Measurements from ENCODE around the gene PEAK3. TPM values are rescaled to one million over a fixed set of nuclear protein-coding genes. Genes with fewer than 3 reads are reported as not detected.

PEAK3 gene
- total and polyA plus RNA-seq, 2 experiments from 2014 or later = 0.15 TPM; not detected in 1

DNA sequence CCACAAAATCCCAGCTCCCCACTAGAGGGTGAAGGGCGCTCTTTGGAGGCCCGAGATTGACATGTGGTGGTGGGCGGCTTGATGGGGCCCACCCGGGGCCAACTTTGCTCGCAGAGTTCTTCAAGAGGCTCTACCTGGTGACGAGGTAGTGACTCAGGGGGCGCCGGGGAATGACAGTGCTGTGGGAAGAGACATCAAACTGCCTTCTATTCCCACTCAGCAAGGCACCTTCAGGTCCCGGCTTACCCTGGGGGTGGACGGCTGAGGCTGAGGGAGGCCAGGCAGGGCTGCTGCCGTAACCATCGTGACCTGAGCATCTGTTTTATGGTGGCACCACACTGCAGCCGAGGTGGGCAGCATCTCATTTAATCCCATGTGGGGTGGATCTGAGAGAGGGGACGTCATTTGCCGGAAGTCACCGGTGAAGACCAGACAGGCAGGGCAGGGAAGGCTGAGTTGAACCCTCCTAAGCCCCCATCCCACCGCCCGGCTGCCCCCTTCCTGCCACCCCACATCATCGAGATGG lies 24.4 kb upstream of the PEAK3 start:
- H3K27ac ChIP-seq = no peak overlapping the region
- H3K9me2 ChIP-seq (replicated peaks; ENCODE audit: insufficient read depth) = no peaks in the 10 kb centered on the region
- no peaks in the 10 kb centered on the region for H3K36me3 ChIP-seq (replicated peaks; ENCODE audit: insufficient read depth, low read depth)
- peaks cover 23% of the 10 kb centered on the region for H3K27me3 ChIP-seq
- no peak for DNase-seq (ENCODE audit: low spot score)
- H4K20me1 ChIP-seq (ENCODE audit: insufficient read depth, poor library complexity, severe bottlenecking) = no peaks in the 10 kb centered on the region
- no peaks in the 10 kb centered on the region for H3K9me3 ChIP-seq (ENCODE audit: low read depth)
- no peaks in the 10 kb centered on the region for H3K4me1 ChIP-seq (ENCODE audit: insufficient read depth)
- TF ChIP-seq, protein P1, sequence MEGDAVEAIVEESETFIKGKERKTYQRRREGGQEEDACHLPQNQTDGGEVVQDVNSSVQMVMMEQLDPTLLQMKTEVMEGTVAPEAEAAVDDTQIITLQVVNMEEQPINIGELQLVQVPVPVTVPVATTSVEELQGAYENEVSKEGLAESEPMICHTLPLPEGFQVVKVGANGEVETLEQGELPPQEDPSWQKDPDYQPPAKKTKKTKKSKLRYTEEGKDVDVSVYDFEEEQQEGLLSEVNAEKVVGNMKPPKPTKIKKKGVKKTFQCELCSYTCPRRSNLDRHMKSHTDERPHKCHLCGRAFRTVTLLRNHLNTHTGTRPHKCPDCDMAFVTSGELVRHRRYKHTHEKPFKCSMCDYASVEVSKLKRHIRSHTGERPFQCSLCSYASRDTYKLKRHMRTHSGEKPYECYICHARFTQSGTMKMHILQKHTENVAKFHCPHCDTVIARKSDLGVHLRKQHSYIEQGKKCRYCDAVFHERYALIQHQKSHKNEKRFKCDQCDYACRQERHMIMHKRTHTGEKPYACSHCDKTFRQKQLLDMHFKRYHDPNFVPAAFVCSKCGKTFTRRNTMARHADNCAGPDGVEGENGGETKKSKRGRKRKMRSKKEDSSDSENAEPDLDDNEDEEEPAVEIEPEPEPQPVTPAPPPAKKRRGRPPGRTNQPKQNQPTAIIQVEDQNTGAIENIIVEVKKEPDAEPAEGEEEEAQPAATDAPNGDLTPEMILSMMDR (IDR thresholded peaks at IDR 0.05; ENCODE audit: poor library complexity) = no peak
- TF ChIP-seq EZH2phosphoT487 (IDR thresholded peaks at IDR 0.05; ENCODE audit: low read depth, severe bottlenecking, unreplicated experiment) (no peak), EZH2 (IDR thresholded peaks at IDR 0.05; ENCODE audit: borderline replicate concordance) (no peak)
- H3K4me3 ChIP-seq = no peak overlapping the region
- H2AFZ ChIP-seq = no peak overlapping the region
- WGBS (ENCODE audit: low lambda C conversion rate, missing lambda C conversion rate) = 88% methylated on average over 18 of the region's 19 CpGs
- no peaks in the 10 kb centered on the region for H3K79me2 ChIP-seq
- H3K4me2 ChIP-seq = no peak overlapping the region

DNA sequence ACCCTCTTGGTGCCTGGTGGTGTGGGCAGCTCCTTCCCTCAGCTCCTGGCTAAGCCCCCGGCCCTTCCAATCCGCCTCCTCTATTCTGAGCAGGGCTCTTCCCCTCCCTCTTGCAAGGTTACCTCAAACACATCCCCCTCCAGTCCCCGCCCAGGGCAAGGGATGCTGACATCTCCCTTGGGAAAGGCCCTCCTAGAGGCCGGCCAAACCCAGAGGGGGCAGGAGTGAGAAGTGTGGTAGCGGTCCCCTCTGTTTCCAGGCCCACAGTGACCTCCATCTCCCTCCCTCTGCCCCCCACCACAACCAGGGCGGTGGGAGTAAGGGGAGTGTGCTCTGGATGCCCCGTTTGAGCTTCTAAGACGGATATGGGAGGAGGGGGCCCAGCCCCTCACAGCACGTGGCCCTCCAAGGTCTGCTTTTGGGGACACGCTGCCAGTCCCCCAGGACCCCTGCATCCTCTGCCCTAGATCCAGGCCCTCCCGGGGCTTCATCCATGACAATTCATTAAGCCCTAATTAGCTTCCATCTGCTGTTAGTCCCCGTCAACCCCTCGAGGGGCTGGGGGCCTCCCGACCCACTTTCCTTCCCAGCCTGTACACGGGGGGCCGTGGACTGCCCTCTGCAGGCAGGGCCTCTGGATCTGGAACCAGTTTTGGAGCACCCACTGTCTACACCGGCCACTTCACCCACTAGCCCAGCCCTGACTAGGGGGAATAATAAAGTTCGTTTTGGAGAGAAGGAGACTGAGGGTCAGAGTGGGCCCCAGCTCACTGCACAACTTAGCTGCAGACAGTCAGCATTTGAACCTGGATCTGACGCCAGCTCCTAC lies 23.7 kb upstream of the PEAK3 start:
- no peak overlapping the region for H2AFZ ChIP-seq
- DNase-seq (ENCODE audit: low spot score) = no peak
- WGBS (ENCODE audit: low lambda C conversion rate, missing lambda C conversion rate) = 85% methylated on average over 19 of the region's 19 CpGs
- no peaks in the 10 kb centered on the region for H3K79me2 ChIP-seq
- H3K36me3 ChIP-seq (replicated peaks; ENCODE audit: insufficient read depth, low read depth) = no peaks in the 10 kb centered on the region
- TF ChIP-seq EZH2 (IDR thresholded peaks at IDR 0.05; ENCODE audit: borderline replicate concordance) (no peak), EZH2phosphoT487 (IDR thresholded peaks at IDR 0.05; ENCODE audit: low read depth, severe bottlenecking, unreplicated experiment) (no peak)
- TF ChIP-seq, protein P1 (IDR thresholded peaks at IDR 0.05; ENCODE audit: poor library complexity) = no peak
- no peaks in the 10 kb centered on the region for H3K9me3 ChIP-seq (ENCODE audit: low read depth)
- no peak overlapping the region for H3K4me3 ChIP-seq
- H3K4me2 ChIP-seq = no peak overlapping the region
- no peaks in the 10 kb centered on the region for H3K9me2 ChIP-seq (replicated peaks; ENCODE audit: insufficient read depth)
- no peak overlapping the region for H3K27ac ChIP-seq
- H4K20me1 ChIP-seq (ENCODE audit: insufficient read depth, poor library complexity, severe bottlenecking) = no peaks in the 10 kb centered on the region
- H3K4me1 ChIP-seq (ENCODE audit: insufficient read depth) = no peaks in the 10 kb centered on the region
- peaks cover 23% of the 10 kb centered on the region for H3K27me3 ChIP-seq

DNA sequence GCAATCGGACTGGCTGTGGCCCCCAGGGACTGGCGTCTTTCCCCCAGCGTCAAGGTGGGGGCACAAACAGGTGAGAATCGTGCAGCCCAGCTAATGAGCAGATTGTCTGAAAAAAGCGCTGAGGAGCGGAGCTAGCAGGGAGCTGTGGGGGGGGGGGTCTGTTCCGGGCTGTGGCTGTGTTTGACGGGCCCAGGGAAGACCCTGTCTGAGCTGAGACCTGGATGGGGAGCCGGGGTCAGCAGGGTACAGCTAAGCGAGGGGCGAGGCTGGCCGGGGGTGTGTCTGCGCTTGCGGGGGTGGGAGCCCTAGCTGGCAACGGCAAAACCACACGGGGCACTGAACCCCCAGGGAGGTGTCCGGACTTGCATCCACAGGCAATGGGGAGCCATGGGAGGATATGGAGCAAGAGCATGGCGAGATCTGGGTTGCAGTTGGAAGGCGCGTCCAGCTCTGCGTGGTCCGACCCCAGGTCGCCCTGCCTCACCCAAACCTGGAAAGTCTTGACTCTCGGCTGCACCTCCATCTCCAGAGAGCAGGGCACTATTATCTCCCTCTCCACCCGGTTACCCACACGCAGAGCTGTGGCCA lies 21.3 kb upstream of the PEAK3 start:
- 86% methylated on average over 20 of the region's 26 CpGs for WGBS (ENCODE audit: low lambda C conversion rate, missing lambda C conversion rate)
- Histone ChIP-seq H3K27ac (no peak overlapping the region), H3K4me2 (no peak overlapping the region), H3K4me1 (ENCODE audit: insufficient read depth) (no peaks in the 10 kb centered on the region), H3K9me3 (ENCODE audit: low read depth) (no peaks in the 10 kb centered on the region), H3K27me3 (peaks cover 18% of the 10 kb centered on the region), H3K79me2 (no peaks in the 10 kb centered on the region), H2AFZ (no peak overlapping the region), H4K20me1 (ENCODE audit: insufficient read depth, poor library complexity, severe bottlenecking) (no peaks in the 10 kb centered on the region), H3K4me3 (no peak overlapping the region), H3K36me3 (replicated peaks; ENCODE audit: insufficient read depth, low read depth) (no peaks in the 10 kb centered on the region), H3K9me2 (replicated peaks; ENCODE audit: insufficient read depth) (no peaks in the 10 kb centered on the region)
- no peak for TF ChIP-seq EZH2 (IDR thresholded peaks at IDR 0.05; ENCODE audit: borderline replicate concordance)
- no peak for DNase-seq (ENCODE audit: low spot score)

All from hepatocyte (in vitro differentiated cells).